ENCODE measurements around the gene PPFIBP2.

The PPFIBP2 gene

DNA sequence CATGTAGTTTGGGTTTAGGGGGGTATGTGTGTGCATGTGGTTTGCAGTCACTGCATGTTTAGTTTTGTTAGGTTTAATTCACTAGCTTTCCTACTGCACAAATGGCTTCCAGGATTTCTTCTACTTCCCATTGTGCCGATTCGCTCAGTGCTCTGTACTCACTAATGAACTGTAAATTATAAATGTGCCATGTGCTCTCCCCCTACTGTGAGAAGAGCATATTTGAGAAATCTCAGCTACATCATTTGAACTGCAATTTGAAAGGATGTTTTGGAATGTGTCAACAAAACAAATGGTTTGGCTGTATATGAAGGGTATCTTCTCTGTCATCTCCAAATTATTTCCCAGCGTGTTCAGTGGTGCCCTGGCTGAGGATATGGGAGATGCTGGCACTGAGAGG, 131.4 kb downstream of the PPFIBP2 start:
- no peak overlapping the region for H4K8ac ChIP-seq (ENCODE audit: low read depth, low read length)
- H2BK120ac ChIP-seq (ENCODE audit: low read depth, low read length) = no peak overlapping the region
- no peak overlapping the region for H4K91ac ChIP-seq (ENCODE audit: low read depth, low read length, poor library complexity)
- H3K27me3 ChIP-seq (ENCODE audit: control insufficient read depth in 3 of 3, insufficient read depth in 3 of 3, low read depth in 1 of 3, low read length in 3 of 3) = no peaks in the 10 kb centered on the region
- no peak overlapping the region for H3K23ac ChIP-seq (ENCODE audit: low read depth, low read length, poor library complexity)
- no peak overlapping the region for H3K9ac ChIP-seq (ENCODE audit: low read depth, low read length, poor library complexity)
- no peaks in the 10 kb centered on the region for H3K79me1 ChIP-seq (ENCODE audit: low read depth, low read length)
- no peak overlapping the region for H3K27ac ChIP-seq (replicated peaks; ENCODE audit: low read length)
- no peak overlapping the region for H2BK15ac ChIP-seq (ENCODE audit: low read length)
- no peak overlapping the region for H3K18ac ChIP-seq (ENCODE audit: low read length)
- H2AK5ac ChIP-seq (ENCODE audit: low read depth, low read length) = no peak overlapping the region
- no peak overlapping the region for H2BK5ac ChIP-seq (ENCODE audit: low read length)
- no CpG with 5 or more reads among the region's 3 CpGs for WGBS, 2 donors (ENCODE audit: extremely low coverage in 2 of 2, insufficient read length in 2 of 2, insufficient replicate concordance in 1 of 2)
- no peak overlapping the region for H3K14ac ChIP-seq (ENCODE audit: low read length)
- peaks cover 0 to 3% of the 10 kb centered on the region in 2 donors for H3K36me3 ChIP-seq (replicated peaks in 1 of 2; ENCODE audit: control insufficient read depth in 2 of 2, insufficient read depth in 2 of 2, low read length in 2 of 2)
- no peak for DNase-seq (ENCODE audit: low spot score)
- H3K4me2 ChIP-seq (ENCODE audit: insufficient read depth, low read length, poor library complexity, severe bottlenecking) = no peak overlapping the region
- peaks cover 2 to 9% of the 10 kb centered on the region in 2 donors for H3K4me1 ChIP-seq (ENCODE audit: control insufficient read depth in 2 of 2, insufficient read depth in 1 of 2, low read depth in 1 of 2, low read length in 2 of 2)
- no peak overlapping the region for H3K4me3 ChIP-seq (ENCODE audit: low read length in 2 of 2)
- no peak overlapping the region for H2BK12ac ChIP-seq (ENCODE audit: low read length)
- no peak overlapping the region for H3K4ac ChIP-seq (ENCODE audit: low read length)
- H3K9me3 ChIP-seq (replicated peaks in 1 of 2; ENCODE audit: control insufficient read depth in 2 of 2, insufficient read depth in 1 of 2, low read depth in 1 of 2, low read length in 2 of 2) = peaks cover 0 to 10% of the 10 kb centered on the region in 2 donors
- no peak overlapping the region for H2AFZ ChIP-seq (ENCODE audit: low read length)

- Histone ChIP-seq H4K91ac (ENCODE audit: low read depth, low read length, poor library complexity) (no peak overlapping the region), H3K27ac (replicated peaks; ENCODE audit: low read length) (no peak overlapping the region), H3K4ac (ENCODE audit: low read length) (no peak overlapping the region), H3K4me2 (ENCODE audit: insufficient read depth, low read length, poor library complexity, severe bottlenecking) (no peak overlapping the region), H2AFZ (ENCODE audit: low read length) (no peak overlapping the region), H4K8ac (ENCODE audit: low read depth, low read length) (no peak overlapping the region), H3K18ac (ENCODE audit: low read length) (no peak overlapping the region), H2BK120ac (ENCODE audit: low read depth, low read length) (no peak overlapping the region), H3K23ac (ENCODE audit: low read depth, low read length, poor library complexity) (no peak overlapping the region), H3K36me3 (replicated peaks in 1 of 2; ENCODE audit: control insufficient read depth in 2 of 2, insufficient read depth in 2 of 2, low read length in 2 of 2) (peaks cover 0 to 3% of the 10 kb centered on the region in 2 donors), H3K4me1 (ENCODE audit: control insufficient read depth in 2 of 2, insufficient read depth in 1 of 2, low read depth in 1 of 2, low read length in 2 of 2) (peaks cover 2 to 9% of the 10 kb centered on the region in 2 donors), H3K4me3 (ENCODE audit: low read length in 2 of 2) (no peak overlapping the region), H3K9me3 (replicated peaks in 1 of 2; ENCODE audit: control insufficient read depth in 2 of 2, insufficient read depth in 1 of 2, low read depth in 1 of 2, low read length in 2 of 2) (peaks cover 0 to 10% of the 10 kb centered on the region in 2 donors), H3K14ac (ENCODE audit: low read length) (no peak overlapping the region), H2BK12ac (ENCODE audit: low read length) (no peak overlapping the region), H2BK5ac (ENCODE audit: low read length) (no peak overlapping the region), H3K9ac (ENCODE audit: low read depth, low read length, poor library complexity) (no peak overlapping the region), H2BK15ac (ENCODE audit: low read length) (no peak overlapping the region), H3K27me3 (ENCODE audit: control insufficient read depth in 3 of 3, insufficient read depth in 3 of 3, low read depth in 1 of 3, low read length in 3 of 3) (no peaks in the 10 kb centered on the region), H3K79me1 (ENCODE audit: low read depth, low read length) (no peaks in the 10 kb centered on the region), H2AK5ac (ENCODE audit: low read depth, low read length) (no peak overlapping the region)
- no peak for DNase-seq (ENCODE audit: low spot score)
- WGBS, 2 donors (ENCODE audit: extremely low coverage in 2 of 2, insufficient read length in 2 of 2, insufficient replicate concordance in 1 of 2) = no CpG with 5 or more reads among the region's 2 CpGs
Measured at GRCh38 chr11:7646866-7647265, 133.1 kb downstream of the PPFIBP2 start.

DNA sequence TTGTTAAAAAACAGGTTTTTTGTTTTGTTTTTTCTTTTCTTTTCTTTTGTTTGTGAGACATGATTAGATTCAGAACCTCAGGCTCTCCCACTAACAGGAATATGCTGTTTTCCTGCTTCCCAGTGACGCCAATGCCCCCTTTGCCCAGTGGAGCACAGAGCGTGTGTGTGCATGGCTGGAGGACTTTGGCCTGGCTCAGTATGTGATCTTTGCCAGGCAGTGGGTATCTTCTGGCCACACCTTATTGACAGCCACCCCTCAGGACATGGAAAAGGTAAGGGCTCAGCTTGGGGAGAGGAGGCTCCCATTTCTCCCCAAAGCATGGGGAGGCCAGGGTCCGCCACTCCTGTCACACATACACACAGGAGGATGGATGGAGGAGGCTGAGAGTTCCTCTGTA, 134.5 kb downstream of the PPFIBP2 start:
- Histone ChIP-seq H2BK120ac (ENCODE audit: low read depth, low read length) (no peak overlapping the region), H3K36me3 (replicated peaks in 1 of 2; ENCODE audit: control insufficient read depth in 2 of 2, insufficient read depth in 2 of 2, low read length in 2 of 2) (peaks cover 0 to 3% of the 10 kb centered on the region in 2 donors), H3K9ac (ENCODE audit: low read depth, low read length, poor library complexity) (no peak overlapping the region), H3K27ac (replicated peaks; ENCODE audit: low read length) (no peak overlapping the region), H3K4me3 (ENCODE audit: low read length in 2 of 2) (no peak overlapping the region), H2BK5ac (ENCODE audit: low read length) (no peak overlapping the region), H2BK12ac (ENCODE audit: low read length) (no peak overlapping the region), H4K8ac (ENCODE audit: low read depth, low read length) (no peak overlapping the region), H3K18ac (ENCODE audit: low read length) (no peak overlapping the region), H3K14ac (ENCODE audit: low read length) (no peak overlapping the region), H2AK5ac (ENCODE audit: low read depth, low read length) (no peak overlapping the region), H3K4me1 (ENCODE audit: control insufficient read depth in 2 of 2, insufficient read depth in 1 of 2, low read depth in 1 of 2, low read length in 2 of 2) (peaks cover 0 to 4% of the 10 kb centered on the region in 2 donors), H4K91ac (ENCODE audit: low read depth, low read length, poor library complexity) (no peak overlapping the region), H3K27me3 (ENCODE audit: control insufficient read depth in 3 of 3, insufficient read depth in 3 of 3, low read depth in 1 of 3, low read length in 3 of 3) (no peaks in the 10 kb centered on the region), H3K4ac (ENCODE audit: low read length) (no peak overlapping the region), H2AFZ (ENCODE audit: low read length) (no peak overlapping the region), H2BK15ac (ENCODE audit: low read length) (no peak overlapping the region), H3K23ac (ENCODE audit: low read depth, low read length, poor library complexity) (no peak overlapping the region), H3K9me3 (replicated peaks in 1 of 2; ENCODE audit: control insufficient read depth in 2 of 2, insufficient read depth in 1 of 2, low read depth in 1 of 2, low read length in 2 of 2) (no peaks in the 10 kb centered on the region), H3K79me1 (ENCODE audit: low read depth, low read length) (no peaks in the 10 kb centered on the region), H3K4me2 (ENCODE audit: insufficient read depth, low read length, poor library complexity, severe bottlenecking) (no peak overlapping the region)
- WGBS, 2 donors (ENCODE audit: extremely low coverage in 2 of 2, insufficient read length in 2 of 2, insufficient replicate concordance in 1 of 2) = no CpG with 5 or more reads among the region's 3 CpGs
- no peak for DNase-seq (ENCODE audit: low spot score)

GRCh38 chr11:7651140-7651551, 137.3 kb downstream of the PPFIBP2 start:
- H2AK5ac ChIP-seq (ENCODE audit: low read depth, low read length) = no peak overlapping the region
- no peak overlapping the region for H3K14ac ChIP-seq (ENCODE audit: low read length)
- no peaks in the 10 kb centered on the region for H3K27me3 ChIP-seq (ENCODE audit: control insufficient read depth in 3 of 3, insufficient read depth in 3 of 3, low read depth in 1 of 3, low read length in 3 of 3)
- H3K4me1 ChIP-seq (ENCODE audit: control insufficient read depth in 2 of 2, insufficient read depth in 1 of 2, low read depth in 1 of 2, low read length in 2 of 2) = no peaks in the 10 kb centered on the region
- peaks cover 0 to 3% of the 10 kb centered on the region in 2 donors for H3K36me3 ChIP-seq (replicated peaks in 1 of 2; ENCODE audit: control insufficient read depth in 2 of 2, insufficient read depth in 2 of 2, low read length in 2 of 2)
- no peak overlapping the region for H2BK120ac ChIP-seq (ENCODE audit: low read depth, low read length)
- no peak overlapping the region for H3K27ac ChIP-seq (replicated peaks; ENCODE audit: low read length)
- WGBS, 2 donors (ENCODE audit: extremely low coverage in 2 of 2, insufficient read length in 2 of 2, insufficient replicate concordance in 1 of 2) = no CpG with 5 or more reads among the region's 5 CpGs
- no peak overlapping the region for H3K4me3 ChIP-seq (ENCODE audit: low read length in 2 of 2)
- no peak overlapping the region for H3K4ac ChIP-seq (ENCODE audit: low read length)
- H3K9ac ChIP-seq (ENCODE audit: low read depth, low read length, poor library complexity) = no peak overlapping the region
- H4K8ac ChIP-seq (ENCODE audit: low read depth, low read length) = no peak overlapping the region
- no peak for DNase-seq (ENCODE audit: low spot score)
- no peak overlapping the region for H2BK12ac ChIP-seq (ENCODE audit: low read length)
- no peaks in the 10 kb centered on the region for H3K79me1 ChIP-seq (ENCODE audit: low read depth, low read length)
- H3K23ac ChIP-seq (ENCODE audit: low read depth, low read length, poor library complexity) = no peak overlapping the region
- no peak overlapping the region for H3K4me2 ChIP-seq (ENCODE audit: insufficient read depth, low read length, poor library complexity, severe bottlenecking)
- H2BK15ac ChIP-seq (ENCODE audit: low read length) = no peak overlapping the region
- no peak overlapping the region for H2BK5ac ChIP-seq (ENCODE audit: low read length)
- no peak overlapping the region for H4K91ac ChIP-seq (ENCODE audit: low read depth, low read length, poor library complexity)
- no peaks in the 10 kb centered on the region for H3K9me3 ChIP-seq (replicated peaks in 1 of 2; ENCODE audit: control insufficient read depth in 2 of 2, insufficient read depth in 1 of 2, low read depth in 1 of 2, low read length in 2 of 2)
- H3K18ac ChIP-seq (ENCODE audit: low read length) = no peak overlapping the region
- no peak overlapping the region for H2AFZ ChIP-seq (ENCODE audit: low read length)

Data from neuronal stem cell (in vitro differentiated cells).